Lower lobe of right lung (tissue), 2 donors: ENCODE data around the gene COL5A1. TPM values are rescaled to one million over a fixed set of nuclear protein-coding genes. Genes with fewer than 3 reads are reported as not detected.
A peak's percentile ranks its signal among the peaks of the same experiment; 100 is the strongest.

Experiments used
- ATAC-seq, 2 donors: fragments of 200-7000 bp; cut with Tn5 transposase; one replicate each; pipeline ENCODE4 v1.9.1; 2020 to 2022; ENCODE audit warnings: mild to moderate bottlenecking in 2 of 2, moderate library complexity in 2 of 2
- DNase-seq: peaks from one replicate; pipeline ENCODE4 v3.0.0-alpha.2; 2020
- H3K27ac ChIP-seq: fragments of 200-600 bp; one replicate; pipeline ENCODE4 v1.8.0; 2022
- H3K27me3 ChIP-seq: fragments of 200-600 bp; one replicate; pipeline ENCODE4 v1.8.0; 2022; ENCODE audit warnings: low read depth
- H3K36me3 ChIP-seq: fragments of 200-600 bp; one replicate; pipeline ENCODE4 v1.8.0; 2022; ENCODE audit warnings: mild to moderate bottlenecking
- H3K4me1 ChIP-seq: fragments of 200-600 bp; one replicate; pipeline ENCODE4 v1.8.0; 2022
- H3K4me3 ChIP-seq: fragments of 200-600 bp; one replicate; pipeline ENCODE4 v1.8.0; 2022; ENCODE audit warnings: mild to moderate bottlenecking
- H3K9me3 ChIP-seq: fragments of 200-600 bp; one replicate; pipeline ENCODE4 v1.8.0; 2022
- CTCF ChIP-seq: fragments of 200-600 bp; IDR thresholded peaks from one replicate; pipeline ENCODE4 v1.8.0; 2022; ENCODE audit warnings: antibody characterized with exemption, mild to moderate bottlenecking
- intact Hi-C: fragments of 100-400 bp; cut with DNase I; formaldehyde crosslinking; loops from one replicate; pipeline ENCODE4 v1.11.0; 2022
- total RNA-seq: library from RNA; stranded (reverse); fragmentation: NEBNext Ultra II Directional; extraction: Animal tissue kit (Norgen Biotek cat#: 25700); gene quantifications from one replicate; pipeline ENCODE4 v1.2.1, GENCODE V29; 2021
- donor health status: DM: no; HTN: yes; CAD: no; lungs with severe emphysema.

The COL5A1 gene
- total RNA-seq, 1 donor from 2014 or later, result 29.0 TPM

- Histone ChIP-seq H3K9me3 (no peaks in the 10 kb centered on the region), H3K27me3 (no peaks in the 10 kb centered on the region), H3K27ac (no peak overlapping the region), H3K4me3 (no peak overlapping the region), H3K36me3 (peaks cover 19% of the 10 kb centered on the region), H3K4me1 (no peaks in the 10 kb centered on the region)
- TF ChIP-seq CTCF, result no peak
- intact Hi-C loops, result no loop called here
- ATAC-seq (no peak), DNase-seq (no peak)
Measured at GRCh38 chr9:134834957-134835419, 193.4 kb downstream of the COL5A1 start.

DNA sequence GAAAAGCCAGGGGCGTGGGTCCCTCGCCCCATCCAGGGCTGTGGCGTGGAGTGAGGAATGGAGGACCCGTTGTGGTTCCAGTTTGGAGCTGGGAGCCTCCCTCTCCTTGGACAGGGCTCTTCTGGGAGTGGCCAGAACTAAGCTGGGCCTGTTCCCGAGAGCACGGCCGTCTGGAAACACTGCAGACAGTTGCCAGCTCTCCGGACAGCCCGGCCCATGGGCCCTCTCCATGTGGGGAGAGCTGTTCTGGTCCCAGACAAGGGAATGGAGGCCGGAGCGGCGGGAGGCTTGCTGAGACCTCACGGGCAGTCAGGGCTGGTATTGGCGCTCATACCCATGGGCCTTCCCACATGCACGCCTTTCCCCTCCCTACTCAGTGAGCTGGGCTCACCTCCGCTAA is 193.8 kb downstream of the COL5A1 start:
- H3K4me3 ChIP-seq, result no peak overlapping the region
- no peak overlapping the region for H3K27ac ChIP-seq
- DNase-seq, result no peak
- intact Hi-C loops, result no loop called here
- no peaks in the 10 kb centered on the region for H3K4me1 ChIP-seq
- no peak for TF ChIP-seq CTCF
- H3K27me3 ChIP-seq, result no peaks in the 10 kb centered on the region
- H3K9me3 ChIP-seq, result no peaks in the 10 kb centered on the region
- peaks cover 20% of the 10 kb centered on the region for H3K36me3 ChIP-seq
- no peak for ATAC-seq

GRCh38 chr9:134835987-134836386 is 194.4 kb downstream of the COL5A1 start:
- TF ChIP-seq CTCF, result no peak
- no peak for ATAC-seq
- intact Hi-C loops, result no loop called here
- Histone ChIP-seq H3K27me3 (no peaks in the 10 kb centered on the region), H3K36me3 (peaks cover 20% of the 10 kb centered on the region), H3K9me3 (no peaks in the 10 kb centered on the region), H3K4me1 (no peaks in the 10 kb centered on the region), H3K27ac (no peak overlapping the region), H3K4me3 (no peak overlapping the region)
- no peak for DNase-seq

- DNase-seq, result peak; percentile 31
- peaks cover 20% of the 10 kb centered on the region for H3K36me3 ChIP-seq
- intact Hi-C loops, result no loop called here
Measured at GRCh38 chr9:134836406-134836970, 194.9 kb downstream of the COL5A1 start.

GRCh38 chr9:134837529-134837928 is 195.9 kb downstream of the COL5A1 start:
- Histone ChIP-seq H3K4me3 (no peak overlapping the region), H3K27me3 (no peaks in the 10 kb centered on the region), H3K9me3 (no peaks in the 10 kb centered on the region), H3K4me1 (no peaks in the 10 kb centered on the region), H3K36me3 (peaks cover 28% of the 10 kb centered on the region), H3K27ac (no peak overlapping the region)
- intact Hi-C loops, result no loop called here
- no peak for ATAC-seq
- no peak for DNase-seq
- TF ChIP-seq CTCF, result no peak

More at GRCh38 chr9:134836406-134836970, 194.9 kb downstream of the COL5A1 start:
- Histone ChIP-seq H3K27ac (no peak overlapping the region), H3K4me1 (no peaks in the 10 kb centered on the region), H3K9me3 (no peaks in the 10 kb centered on the region), H3K4me3 (no peak overlapping the region), H3K27me3 (no peaks in the 10 kb centered on the region)
- no peak for ATAC-seq
- TF ChIP-seq CTCF, result no peak
